NCI-H69 (cell line): ENCODE measurements around the gene GRAMD1B.
"Not testable (repeated sequence)": the region's sequence is repeated elsewhere in the genome, so short reads cannot be mapped to it uniquely, and the experiment has no call there.

Source experiments
- DNase-seq: peaks from one replicate; lab custom pipeline; 2025; lab: John Stamatoyannopoulos, UW

GRAMD1B gene

GRCh38 chr11:123509737-123510578, 79.9 kb downstream of the GRAMD1B start:
- DNase-seq: peak; percentile 85

DNA sequence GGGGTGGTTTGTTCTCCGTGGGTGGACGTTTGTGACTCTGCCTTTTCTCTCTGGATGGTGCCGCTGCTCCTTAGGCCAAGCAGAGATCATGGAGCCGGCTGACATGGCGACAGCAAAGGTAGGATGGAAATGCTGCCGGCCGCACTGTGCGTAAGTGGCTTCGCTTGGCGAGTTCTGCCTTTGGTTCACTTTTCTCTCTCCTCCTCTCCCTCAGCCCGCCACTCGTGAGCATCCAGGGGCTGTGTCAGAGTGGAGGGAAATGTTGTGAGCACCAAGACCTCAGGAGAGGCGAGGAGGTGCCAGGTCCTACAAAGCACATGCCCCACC, 80.5 kb downstream of the GRAMD1B start:
- no peak for DNase-seq

DNA sequence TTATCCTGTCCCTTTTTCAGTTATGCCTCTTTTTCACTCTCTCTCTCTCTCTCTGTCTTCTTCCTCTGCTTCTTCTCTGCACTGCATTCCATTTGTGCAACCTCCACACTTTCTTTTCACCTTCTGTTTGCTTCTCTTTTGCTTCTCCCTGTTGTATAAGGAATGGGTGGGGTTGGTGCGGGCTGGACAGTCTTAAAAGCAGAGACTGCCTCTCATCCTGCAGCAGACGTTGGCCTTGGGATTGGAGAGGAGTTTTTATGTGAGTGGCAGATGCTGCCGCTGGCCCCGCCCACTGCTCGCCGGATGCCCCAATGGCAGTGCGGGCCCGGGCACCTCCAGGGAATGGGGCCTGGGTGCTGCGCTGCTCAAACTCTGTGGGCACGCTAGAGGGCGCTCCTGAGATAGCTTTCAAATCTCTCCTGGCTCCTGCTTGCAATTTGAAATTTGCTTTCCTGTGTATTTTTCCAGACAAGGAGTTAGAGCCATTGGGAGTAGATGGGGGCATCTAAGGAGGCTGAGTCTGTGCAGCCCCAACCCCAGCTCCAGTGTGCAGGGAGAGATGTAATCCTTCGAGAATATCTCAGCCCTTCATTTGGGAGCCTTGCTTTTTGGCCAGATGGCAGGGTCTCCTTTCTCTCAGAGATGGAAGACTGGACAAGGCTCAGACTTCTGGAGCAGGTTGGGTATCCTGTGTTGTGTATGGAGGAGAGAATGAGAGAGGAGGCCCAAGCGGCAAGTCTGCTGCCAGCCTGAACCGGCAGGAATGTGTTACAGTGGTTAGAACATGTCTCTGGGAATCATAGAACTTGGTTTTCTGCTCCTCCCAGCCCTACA, 81.2 kb downstream of the GRAMD1B start:
- DNase-seq: peak; percentile 96

DNA sequence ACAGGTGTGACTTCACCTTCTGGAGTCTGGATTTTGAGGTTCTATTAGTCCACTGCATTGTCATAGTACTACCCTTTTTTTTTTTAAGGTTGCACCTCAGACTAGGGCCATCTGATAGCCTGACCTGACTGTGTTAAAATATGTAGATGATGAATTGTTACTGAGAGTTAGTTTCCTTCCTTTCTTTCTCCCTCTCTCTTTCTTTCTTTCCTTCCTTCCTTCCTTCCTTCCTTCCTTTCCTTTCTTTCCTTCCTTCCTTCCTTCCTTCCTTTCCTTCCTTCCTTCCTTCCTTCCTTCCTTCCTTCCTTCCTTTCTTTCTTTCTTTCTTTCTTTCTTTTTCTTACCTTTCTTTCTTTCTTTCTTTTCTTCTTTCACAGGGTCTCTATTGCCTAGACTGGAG, 83.2 kb downstream of the GRAMD1B start:
- not testable (repeated sequence) for DNase-seq

GRCh38 chr11:123516238-123516637, 86.2 kb downstream of the GRAMD1B start:
- no peak for DNase-seq

DNA sequence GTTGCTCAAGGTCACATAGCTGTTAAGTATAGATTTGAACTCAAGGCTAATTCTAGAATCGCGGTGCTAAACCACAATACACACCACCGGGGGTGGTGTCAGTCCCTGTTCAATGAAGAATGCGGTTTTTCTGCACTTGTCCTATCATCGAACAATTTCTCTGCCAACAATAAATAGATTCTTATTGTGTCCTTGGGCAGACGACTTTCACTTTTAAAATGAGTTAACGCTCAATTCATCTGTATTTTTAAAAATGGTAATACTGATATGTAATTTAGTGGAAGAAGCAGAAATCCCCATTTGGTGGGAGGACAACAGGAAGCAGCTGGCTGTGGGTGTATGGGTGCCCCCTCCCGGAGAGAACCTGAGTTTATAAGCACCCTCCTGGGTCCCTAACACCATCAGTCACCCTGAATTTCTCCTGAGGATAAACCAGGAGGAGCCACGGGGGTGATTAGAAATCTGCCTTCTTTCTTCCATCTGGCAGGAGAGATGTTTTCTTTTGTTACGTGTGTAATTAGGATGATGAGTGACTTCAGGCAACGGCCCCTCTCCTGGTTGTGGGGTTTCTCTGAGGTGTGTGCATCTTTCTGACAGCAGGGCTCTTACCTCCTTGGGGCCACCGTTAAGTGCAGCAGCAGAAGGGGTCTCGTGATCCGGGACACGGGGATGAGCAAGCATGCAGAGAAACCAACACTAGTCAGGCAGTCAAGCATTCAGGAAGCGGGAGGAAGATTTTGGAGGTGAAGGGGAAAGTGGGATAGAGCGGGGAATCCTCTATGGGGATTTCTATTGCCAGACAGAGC, 87.7 kb downstream of the GRAMD1B start:
- DNase-seq: peak; percentile 88

DNA sequence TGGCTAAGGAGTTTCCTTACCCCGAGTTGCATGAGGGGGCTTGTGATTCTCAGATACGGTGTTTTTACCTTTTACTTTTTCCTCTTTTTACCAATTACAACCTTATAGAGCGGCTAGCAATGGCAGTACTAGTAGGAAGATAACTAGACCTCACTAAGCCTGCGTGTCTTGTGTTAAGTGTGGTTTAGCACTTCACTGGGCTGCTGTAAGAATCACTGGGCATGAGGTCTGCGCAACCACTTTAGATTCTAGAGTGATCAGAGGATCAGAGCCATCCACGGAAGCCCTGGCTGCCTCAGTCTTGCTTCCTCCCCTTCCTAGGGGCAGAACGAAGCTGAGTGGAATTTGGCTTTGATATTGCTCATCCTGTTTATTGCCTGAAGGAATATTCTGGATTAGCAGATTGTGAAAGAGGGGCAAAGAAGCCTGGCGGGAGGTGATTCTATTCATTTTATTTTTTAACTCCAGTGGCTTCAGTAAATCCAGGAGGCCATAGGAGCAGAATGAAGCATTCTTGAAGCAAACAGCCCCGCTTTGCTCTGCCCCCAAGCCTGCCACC, 88.5 kb downstream of the GRAMD1B start:
- DNase-seq: peak; percentile 68

GRCh38 chr11:123519055-123519796, 89.2 kb downstream of the GRAMD1B start:
- peak; percentile 84 for DNase-seq

DNA sequence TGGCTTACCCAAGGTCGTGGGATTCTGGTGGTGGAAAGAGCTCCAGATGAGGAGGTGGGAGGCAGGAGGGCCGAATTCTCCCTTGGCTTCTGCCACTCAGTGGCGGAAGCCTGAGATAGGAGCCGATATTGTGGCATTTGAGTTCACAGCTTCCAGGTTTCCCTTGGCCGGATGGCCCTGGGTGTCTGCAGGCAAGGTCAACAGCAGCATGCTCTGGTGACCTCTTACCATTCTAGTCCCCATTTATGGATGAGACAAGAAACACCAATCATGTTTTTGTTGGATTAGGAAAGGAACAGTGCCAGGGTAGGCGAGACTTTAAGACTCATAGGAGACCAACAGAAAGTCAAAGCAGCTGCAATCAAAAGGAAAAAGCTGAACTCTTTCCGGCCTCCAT, 89.7 kb downstream of the GRAMD1B start:
- no peak for DNase-seq

- not testable (repeated sequence) for DNase-seq
Measured at GRCh38 chr11:123520476-123520875, 90.4 kb downstream of the GRAMD1B start.

DNA sequence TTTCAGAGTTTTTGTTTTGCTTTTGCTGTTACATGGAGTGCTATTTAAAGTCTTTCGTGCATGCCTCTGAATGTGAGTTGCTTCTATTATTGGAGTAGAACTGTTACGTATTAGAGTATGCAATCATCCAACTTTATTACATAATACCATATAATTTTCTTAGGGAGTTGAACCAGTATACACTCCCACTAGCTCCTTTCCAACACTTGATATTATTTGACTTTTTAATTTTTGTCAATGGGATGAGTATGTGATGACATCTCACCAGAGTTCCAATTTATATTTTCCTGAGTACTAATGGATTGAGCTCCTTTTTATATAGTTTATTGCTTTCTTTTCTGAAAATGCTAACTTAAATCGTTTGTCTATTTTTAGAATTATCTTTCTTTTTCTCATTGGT, 90.9 kb downstream of the GRAMD1B start:
- DNase-seq: no peak

DNA sequence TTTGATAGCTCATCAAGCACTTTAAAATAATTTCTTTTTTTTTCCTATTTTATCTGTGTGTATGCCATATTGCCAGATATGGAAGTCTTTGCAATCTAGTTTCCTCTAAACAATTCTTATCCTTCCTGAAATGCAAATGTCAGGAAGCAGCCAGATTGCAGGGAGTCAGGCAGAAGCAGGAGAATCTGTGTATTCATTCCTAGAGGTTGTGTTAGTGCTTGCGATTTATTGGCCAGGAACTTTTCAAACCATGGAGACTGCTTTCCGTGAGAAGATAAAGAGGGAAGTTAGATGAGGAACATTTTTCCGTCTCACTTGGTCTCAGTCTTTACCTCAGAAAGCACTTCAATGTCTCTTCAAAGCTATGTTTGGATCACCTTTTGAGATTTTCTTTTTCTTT, 91.9 kb downstream of the GRAMD1B start:
- no peak for DNase-seq

DNA sequence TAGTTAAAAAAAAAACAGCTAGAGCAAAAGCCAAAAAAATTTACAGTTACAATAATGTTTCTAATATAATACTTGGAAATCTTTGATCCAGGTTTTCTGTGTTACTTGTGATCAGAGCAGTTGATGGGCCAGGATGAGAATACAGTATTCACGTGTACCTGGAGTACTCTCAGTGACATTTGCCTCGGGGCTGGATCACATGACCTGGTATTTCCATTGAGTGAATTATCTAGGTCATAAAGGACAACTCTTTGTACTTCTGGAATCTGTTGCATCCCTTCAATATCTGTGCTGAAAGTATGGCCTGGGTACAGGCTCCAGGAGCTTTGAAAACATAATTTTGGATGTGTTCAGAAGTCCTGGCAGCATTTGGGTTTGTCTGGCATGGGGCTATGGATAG, 93.5 kb downstream of the GRAMD1B start:
- no peak for DNase-seq

DNA sequence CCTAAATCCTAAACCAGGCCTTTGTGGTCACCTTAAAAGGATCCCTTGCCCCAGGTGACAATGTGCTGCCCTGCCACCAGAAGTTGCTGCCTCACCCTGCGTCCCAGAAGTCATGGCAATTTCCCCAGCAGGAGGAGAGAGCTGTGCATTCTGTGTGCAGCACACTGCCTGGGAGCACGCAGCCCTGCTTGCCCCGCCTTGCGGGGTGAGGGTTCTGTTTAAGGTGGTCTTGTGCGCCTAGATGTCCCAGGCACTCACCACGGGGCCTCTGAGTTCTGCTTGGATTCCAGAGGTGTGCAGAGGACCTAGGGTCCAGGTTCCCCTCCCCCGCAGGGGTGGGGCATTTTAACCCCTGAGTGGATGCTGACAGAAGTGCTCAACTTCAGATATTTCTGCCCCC, 95.0 kb downstream of the GRAMD1B start:
- DNase-seq: no peak

GRCh38 chr11:123525511-123525918, 95.4 kb downstream of the GRAMD1B start:
- DNase-seq: no peak

DNA sequence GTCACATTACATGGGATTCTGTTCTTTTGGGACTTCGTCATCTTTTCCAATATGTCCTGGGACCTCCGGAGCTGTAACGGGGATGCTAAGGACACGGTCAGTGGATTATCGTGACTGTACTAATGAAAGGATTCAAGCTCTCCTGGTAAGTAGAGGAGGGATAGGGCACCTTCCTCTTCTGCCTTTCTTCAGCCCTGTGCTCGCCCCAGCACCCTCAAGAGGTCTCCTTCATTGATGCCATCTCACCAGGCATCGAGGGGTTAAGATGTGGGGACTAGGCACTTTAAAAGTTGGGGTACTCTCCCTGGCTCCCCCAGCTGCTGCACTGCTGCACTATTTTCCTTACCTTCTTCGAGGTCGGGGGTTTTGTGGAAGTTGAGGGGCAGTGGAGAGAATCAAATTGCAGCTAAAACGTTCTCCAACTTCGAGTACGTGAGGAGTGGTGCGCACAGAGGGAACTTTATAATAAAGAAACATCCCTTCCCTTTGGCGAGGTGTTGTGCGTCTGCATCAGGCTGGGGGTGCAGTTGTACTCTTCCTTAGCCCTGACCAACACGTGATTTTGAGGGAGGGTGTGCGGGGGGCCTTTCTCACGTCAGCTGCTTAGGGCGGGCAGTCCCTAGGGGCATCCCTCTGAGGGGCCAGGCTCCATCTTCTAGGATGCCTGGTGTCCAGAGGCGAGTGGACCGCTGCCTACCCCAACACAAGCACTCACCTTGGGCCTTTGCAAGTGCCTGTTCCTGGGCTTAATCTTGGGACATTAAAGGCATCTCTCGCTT, 96.1 kb downstream of the GRAMD1B start:
- no peak for DNase-seq

DNA sequence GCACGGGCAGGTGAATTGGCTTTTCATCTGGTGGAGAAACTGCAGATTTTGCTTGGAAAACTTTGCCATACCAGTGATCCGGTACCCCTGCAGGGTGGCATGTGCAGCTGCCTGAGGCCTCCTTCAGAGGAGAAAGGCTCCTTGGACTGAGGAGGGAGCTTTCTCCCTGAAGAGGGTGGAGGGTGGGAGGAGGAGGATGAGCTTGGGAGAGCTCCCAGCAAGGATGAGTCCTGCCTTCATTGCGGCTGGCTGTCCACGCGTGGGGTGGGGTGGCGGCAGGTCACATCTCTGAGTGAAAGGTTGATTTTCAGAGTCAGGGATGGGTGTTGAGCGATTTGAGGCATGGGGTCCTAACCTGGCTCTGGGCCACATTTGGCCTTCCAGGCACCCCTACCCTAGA, 96.8 kb downstream of the GRAMD1B start:
- DNase-seq: no peak

- DNase-seq: no peak
Measured at GRCh38 chr11:123527526-123527925, 97.5 kb downstream of the GRAMD1B start.

DNA sequence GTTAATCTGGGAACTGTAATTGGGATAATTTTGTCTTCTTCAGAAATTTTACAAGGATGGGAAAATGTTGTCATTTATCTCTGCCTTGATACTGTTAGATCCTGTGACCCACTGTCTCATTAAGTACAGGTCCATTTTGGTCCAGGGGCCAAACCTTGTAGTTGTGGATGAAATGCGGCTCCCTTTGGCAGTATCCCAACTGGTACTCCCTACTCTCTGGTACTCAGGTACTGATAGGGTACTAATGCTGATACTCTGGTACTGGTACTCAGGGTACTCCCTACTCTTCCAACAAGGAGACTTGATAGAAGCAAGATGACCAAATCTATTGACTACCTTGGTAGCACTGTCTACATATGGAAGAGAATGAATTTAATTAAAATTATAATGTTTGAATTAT, 97.9 kb downstream of the GRAMD1B start:
- DNase-seq: no peak

- DNase-seq: peak; percentile 59
Measured at GRCh38 chr11:123531325-123531724, 101.3 kb downstream of the GRAMD1B start.

- peak; percentile 9 for DNase-seq
Measured at GRCh38 chr11:123532131-123532530, 102.1 kb downstream of the GRAMD1B start.
